Activated T-cell treated with anti-CD3 and anti-CD28 coated beads, Interleukin-2, amount 50 U/mL, for 24 hours (primary cell): ENCODE results near the gene SLC8A1.

Experiments used
- DNase-seq: peaks from one replicate; pipeline ENCODE4 v3.0.0-alpha.2; 2020
- H3K27ac Mint-ChIP-seq: 2 replicates; pipeline ENCODE4 v1.8.0; 2020; ENCODE audit warnings: mild to moderate bottlenecking, mixed read lengths
- H3K27me3 Mint-ChIP-seq: 2 replicates; pipeline ENCODE4 v1.8.0; 2020; ENCODE audit warnings: mixed read lengths
- H3K36me3 Mint-ChIP-seq: 2 replicates; pipeline ENCODE4 v1.8.0; 2020; ENCODE audit warnings: low read depth, mixed read lengths
- H3K4me1 Mint-ChIP-seq: 2 replicates; pipeline ENCODE4 v1.8.0; 2020; ENCODE audit warnings: low read depth, mixed read lengths
- H3K4me3 Mint-ChIP-seq: 2 replicates; pipeline ENCODE4 v1.8.0; 2020; ENCODE audit warnings: mild to moderate bottlenecking, moderate library complexity, mixed read lengths
- H3K9me3 Mint-ChIP-seq: 2 replicates; pipeline ENCODE4 v1.8.0; 2020; ENCODE audit warnings: mixed read lengths

Gene SLC8A1

GRCh38 chr2:40419364-40419762 is 32.5 kb downstream of the SLC8A1 start:
- Mint-ChIP-seq H3K27me3 (no peaks in the 10 kb centered on the region), H3K36me3 (no peaks in the 10 kb centered on the region), H3K4me1 (no peaks in the 10 kb centered on the region), H3K9me3 (no peaks in the 10 kb centered on the region), H3K4me3 (no peak overlapping the region), H3K27ac (no peak overlapping the region)
- DNase-seq, result no peak

GRCh38 chr2:40418614-40419363 is 33.1 kb downstream of the SLC8A1 start:
- Mint-ChIP-seq H3K27ac (no peak overlapping the region), H3K4me3 (no peak overlapping the region), H3K36me3 (no peaks in the 10 kb centered on the region), H3K9me3 (no peaks in the 10 kb centered on the region), H3K27me3 (no peaks in the 10 kb centered on the region), H3K4me1 (no peaks in the 10 kb centered on the region)
- no peak for DNase-seq

GRCh38 chr2:40416486-40416885 is 35.4 kb downstream of the SLC8A1 start:
- no peaks in the 10 kb centered on the region for H3K9me3 Mint-ChIP-seq
- no peaks in the 10 kb centered on the region for H3K36me3 Mint-ChIP-seq
- no peaks in the 10 kb centered on the region for H3K27me3 Mint-ChIP-seq
- no peak for DNase-seq
- no peaks in the 10 kb centered on the region for H3K4me1 Mint-ChIP-seq
- no peak overlapping the region for H3K27ac Mint-ChIP-seq
- H3K4me3 Mint-ChIP-seq, result no peak overlapping the region

GRCh38 chr2:40415391-40415790 is 36.5 kb downstream of the SLC8A1 start:
- Mint-ChIP-seq H3K9me3 (no peaks in the 10 kb centered on the region), H3K4me3 (no peak overlapping the region), H3K27ac (no peak overlapping the region), H3K4me1 (no peaks in the 10 kb centered on the region), H3K27me3 (no peaks in the 10 kb centered on the region), H3K36me3 (no peaks in the 10 kb centered on the region)
- no peak for DNase-seq

- H3K4me1 Mint-ChIP-seq, result no peaks in the 10 kb centered on the region
- no peak overlapping the region for H3K4me3 Mint-ChIP-seq
- no peak overlapping the region for H3K27ac Mint-ChIP-seq
- H3K9me3 Mint-ChIP-seq, result no peaks in the 10 kb centered on the region
- no peak for DNase-seq
- H3K36me3 Mint-ChIP-seq, result no peaks in the 10 kb centered on the region
- H3K27me3 Mint-ChIP-seq, result no peaks in the 10 kb centered on the region
These were observed 39.4 kb downstream of the SLC8A1 start for GRCh38 chr2:40412456-40412855.

- no peaks in the 10 kb centered on the region for H3K9me3 Mint-ChIP-seq
- no peaks in the 10 kb centered on the region for H3K4me1 Mint-ChIP-seq
- DNase-seq, result no peak
- H3K27ac Mint-ChIP-seq, result no peak overlapping the region
- no peaks in the 10 kb centered on the region for H3K36me3 Mint-ChIP-seq
- H3K27me3 Mint-ChIP-seq, result no peaks in the 10 kb centered on the region
- H3K4me3 Mint-ChIP-seq, result no peak overlapping the region
These were observed 41.2 kb downstream of the SLC8A1 start for GRCh38 chr2:40410695-40411094.

GRCh38 chr2:40409734-40410133 is 42.2 kb downstream of the SLC8A1 start:
- no peaks in the 10 kb centered on the region for H3K36me3 Mint-ChIP-seq
- H3K4me3 Mint-ChIP-seq, result no peak overlapping the region
- no peak for DNase-seq
- no peak overlapping the region for H3K27ac Mint-ChIP-seq
- no peaks in the 10 kb centered on the region for H3K4me1 Mint-ChIP-seq
- H3K9me3 Mint-ChIP-seq, result no peaks in the 10 kb centered on the region
- H3K27me3 Mint-ChIP-seq, result no peaks in the 10 kb centered on the region

- Mint-ChIP-seq H3K36me3 (no peaks in the 10 kb centered on the region), H3K27me3 (no peaks in the 10 kb centered on the region), H3K9me3 (no peaks in the 10 kb centered on the region), H3K4me3 (no peak overlapping the region), H3K4me1 (peaks cover 1% of the 10 kb centered on the region), H3K27ac (no peak overlapping the region)
- no peak for DNase-seq
These were observed 45.2 kb downstream of the SLC8A1 start for GRCh38 chr2:40406485-40407289.

GRCh38 chr2:40405465-40405864 is 46.4 kb downstream of the SLC8A1 start:
- Mint-ChIP-seq H3K27ac (no peak overlapping the region), H3K4me3 (no peak overlapping the region), H3K4me1 (peaks cover 2% of the 10 kb centered on the region), H3K27me3 (no peaks in the 10 kb centered on the region), H3K36me3 (no peaks in the 10 kb centered on the region), H3K9me3 (no peaks in the 10 kb centered on the region)
- DNase-seq, result no peak

- DNase-seq, result no peak
- Mint-ChIP-seq H3K27ac (no peak overlapping the region), H3K36me3 (no peaks in the 10 kb centered on the region), H3K27me3 (no peaks in the 10 kb centered on the region), H3K4me1 (peaks cover 2% of the 10 kb centered on the region), H3K9me3 (no peaks in the 10 kb centered on the region), H3K4me3 (no peak overlapping the region)
These were observed 47.4 kb downstream of the SLC8A1 start for GRCh38 chr2:40404517-40404916.

- no peak for DNase-seq
- peaks cover 2% of the 10 kb centered on the region for H3K4me1 Mint-ChIP-seq
- H3K4me3 Mint-ChIP-seq, result no peak overlapping the region
- H3K27ac Mint-ChIP-seq, result no peak overlapping the region
- H3K9me3 Mint-ChIP-seq, result no peaks in the 10 kb centered on the region
- no peaks in the 10 kb centered on the region for H3K36me3 Mint-ChIP-seq
- H3K27me3 Mint-ChIP-seq, result no peaks in the 10 kb centered on the region
These were observed 48.6 kb downstream of the SLC8A1 start for GRCh38 chr2:40403233-40403836.

GRCh38 chr2:40401896-40402295 is 50.0 kb downstream of the SLC8A1 start:
- peaks cover 2% of the 10 kb centered on the region for H3K4me1 Mint-ChIP-seq
- no peak overlapping the region for H3K4me3 Mint-ChIP-seq
- no peak overlapping the region for H3K27ac Mint-ChIP-seq
- no peaks in the 10 kb centered on the region for H3K36me3 Mint-ChIP-seq
- no peaks in the 10 kb centered on the region for H3K9me3 Mint-ChIP-seq
- H3K27me3 Mint-ChIP-seq, result no peaks in the 10 kb centered on the region
- DNase-seq, result no peak

GRCh38 chr2:40400336-40400953 is 51.4 kb downstream of the SLC8A1 start:
- DNase-seq, result no peak
- Mint-ChIP-seq H3K27me3 (no peaks in the 10 kb centered on the region), H3K4me1 (peaks cover 2% of the 10 kb centered on the region), H3K27ac (no peak overlapping the region), H3K4me3 (no peak overlapping the region), H3K9me3 (no peaks in the 10 kb centered on the region), H3K36me3 (no peaks in the 10 kb centered on the region)

- H3K4me3 Mint-ChIP-seq, result no peak overlapping the region
- H3K36me3 Mint-ChIP-seq, result no peaks in the 10 kb centered on the region
- no peak overlapping the region for H3K27ac Mint-ChIP-seq
- no peak for DNase-seq
- H3K9me3 Mint-ChIP-seq, result no peaks in the 10 kb centered on the region
- H3K27me3 Mint-ChIP-seq, result no peaks in the 10 kb centered on the region
- peaks cover 2% of the 10 kb centered on the region for H3K4me1 Mint-ChIP-seq
These were observed 54.1 kb downstream of the SLC8A1 start for GRCh38 chr2:40397765-40398164.

- DNase-seq, result no peak
- Mint-ChIP-seq H3K4me1 (no peaks in the 10 kb centered on the region), H3K27ac (no peak overlapping the region), H3K36me3 (no peaks in the 10 kb centered on the region), H3K9me3 (no peaks in the 10 kb centered on the region), H3K27me3 (no peaks in the 10 kb centered on the region), H3K4me3 (no peak overlapping the region)
These were observed 55.8 kb downstream of the SLC8A1 start for GRCh38 chr2:40396124-40396523.
